Large intestine (tissue), 3 donors: Measurements from ENCODE around the gene FXN. TPM values are rescaled to one million over a fixed set of nuclear protein-coding genes. Genes with fewer than 3 reads are reported as not detected.
A peak's percentile ranks its signal among the peaks of the same experiment; 100 is the strongest.

Experiments used
- DNase-seq, 2 donors: peaks; one replicate each; pipeline versions ENCODE4 v3.0.0 to v3.0.0-alpha.2; 2013
- H3K27ac ChIP-seq: one replicate; pipeline ENCODE4 v1.5.1; 2013; ENCODE audit warnings: low read length
- H3K27me3 ChIP-seq: 2 replicates; pipeline ENCODE4 v1.6.1; 2013; ENCODE audit warnings: low read length; ENCODE audit not compliant: control insufficient read depth, insufficient read depth
- H3K36me3 ChIP-seq: 2 replicates; pipeline ENCODE4 v1.6.1; 2013; ENCODE audit warnings: low read length; ENCODE audit not compliant: control insufficient read depth, insufficient read depth
- H3K4me1 ChIP-seq: one replicate; pipeline ENCODE4 v1.6.1; 2013; ENCODE audit warnings: low read length; ENCODE audit not compliant: control insufficient read depth, insufficient read depth
- H3K4me3 ChIP-seq: one replicate; pipeline ENCODE4 v1.5.1; 2013; ENCODE audit warnings: low read length
- H3K9me3 ChIP-seq: one replicate; pipeline ENCODE4 v1.6.1; 2013; ENCODE audit warnings: mild to moderate bottlenecking, low read depth, low read length, moderate library complexity; ENCODE audit not compliant: control insufficient read depth
- WGBS: methylation state at CpG from one replicate; pipeline ENCODE4 v1.1.5; 2013; ENCODE audit warnings: low lambda C conversion rate; ENCODE audit not compliant: insufficient coverage; 5-methylcytosine and 5-hydroxymethylcytosine counted together
- polyA plus RNA-seq: library from polyadenylated mRNA; unstranded; fragments of 120-200 nt; gene quantifications from one replicate; pipeline ENCODE4 v1.2.1, GENCODE V29; 2013

FXN gene
- polyA plus RNA-seq, 1 donor: 12.4 TPM

DNA sequence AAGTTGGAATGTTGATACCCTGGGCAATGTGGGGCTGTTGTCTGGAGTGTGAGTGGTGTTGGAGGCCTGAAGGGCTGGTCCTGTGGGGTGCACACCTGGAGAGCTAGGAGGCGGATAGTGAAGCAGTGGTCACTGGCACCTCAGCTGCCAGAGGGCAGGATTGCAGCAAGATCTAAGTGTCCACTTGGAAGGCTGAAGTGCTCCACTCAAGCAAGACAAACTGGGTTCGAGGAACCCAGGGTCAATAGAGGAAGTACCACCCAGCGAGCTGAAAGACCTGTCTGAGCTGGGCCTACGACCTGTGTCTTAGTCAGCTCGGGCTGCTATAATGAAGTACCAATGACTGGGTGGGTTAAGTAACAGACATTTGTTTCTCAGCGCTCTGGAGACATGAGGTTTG is 98.9 kb downstream of the FXN start:
- no peak overlapping the region for H3K4me3 ChIP-seq
- no peaks in the 10 kb centered on the region for H3K9me3 ChIP-seq
- no peak overlapping the region for H3K27ac ChIP-seq
- H3K4me1 ChIP-seq: peaks cover 42% of the 10 kb centered on the region
- no peaks in the 10 kb centered on the region for H3K27me3 ChIP-seq
- DNase-seq: peak in 1 of 2 donors; percentile 3
- WGBS: no CpG with 5 or more reads among the region's 6 CpGs
- peaks cover 30% of the 10 kb centered on the region for H3K36me3 ChIP-seq

DNA sequence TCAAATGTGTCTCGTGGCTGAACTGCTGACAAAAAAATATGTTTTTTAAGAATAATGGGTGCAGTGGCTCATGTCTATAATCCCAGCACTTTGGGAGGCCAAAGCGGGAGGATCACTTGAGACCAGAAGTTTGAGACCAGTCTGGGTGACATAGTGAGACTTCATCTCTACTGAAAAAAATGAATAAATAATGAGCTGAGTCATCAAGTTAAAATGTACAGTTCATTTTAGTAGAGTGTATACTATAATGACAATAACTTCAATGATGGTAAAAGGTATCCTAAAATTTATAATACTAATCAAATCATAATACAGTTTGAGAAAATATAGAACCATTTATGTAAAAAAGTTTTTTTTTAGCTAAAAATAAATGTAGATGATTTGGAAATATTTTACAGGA is 100.6 kb downstream of the FXN start:
- Histone ChIP-seq H3K4me3 (no peak overlapping the region), H3K36me3 (peaks cover 29% of the 10 kb centered on the region), H3K27me3 (no peaks in the 10 kb centered on the region), H3K9me3 (no peaks in the 10 kb centered on the region), H3K27ac (no peak overlapping the region), H3K4me1 (peaks cover 41% of the 10 kb centered on the region)
- DNase-seq: no peak
- WGBS: no CpG with 5 or more reads among the region's 2 CpGs

DNA sequence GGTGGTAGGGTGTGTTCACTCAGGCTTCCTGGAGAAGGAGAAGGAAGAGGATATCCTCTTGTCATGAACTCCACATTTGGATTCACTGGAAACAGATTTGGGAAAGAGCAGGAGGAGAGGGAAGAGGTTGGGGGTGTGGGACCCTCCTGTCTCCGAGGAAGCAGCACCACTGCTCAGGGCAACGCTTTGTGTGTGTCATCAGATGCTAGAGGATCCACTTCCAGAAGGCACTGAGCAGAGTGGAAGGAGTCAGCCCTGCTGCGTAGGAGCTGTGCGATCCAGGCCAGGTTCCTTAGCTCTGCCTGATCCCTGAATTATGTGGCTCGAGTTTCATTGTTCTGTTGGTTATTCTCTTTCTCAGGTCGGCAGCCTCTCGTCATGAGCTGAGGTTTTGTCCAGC is 101.2 kb downstream of the FXN start:
- peaks cover 32% of the 10 kb centered on the region for H3K36me3 ChIP-seq
- no peaks in the 10 kb centered on the region for H3K27me3 ChIP-seq
- no peak overlapping the region for H3K4me3 ChIP-seq
- H3K9me3 ChIP-seq: no peaks in the 10 kb centered on the region
- DNase-seq: peak in 1 of 2 donors; percentile 2
- H3K4me1 ChIP-seq: peaks cover 37% of the 10 kb centered on the region
- H3K27ac ChIP-seq: no peak overlapping the region
- WGBS: 40% methylated on average over 3 of the region's 7 CpGs

DNA sequence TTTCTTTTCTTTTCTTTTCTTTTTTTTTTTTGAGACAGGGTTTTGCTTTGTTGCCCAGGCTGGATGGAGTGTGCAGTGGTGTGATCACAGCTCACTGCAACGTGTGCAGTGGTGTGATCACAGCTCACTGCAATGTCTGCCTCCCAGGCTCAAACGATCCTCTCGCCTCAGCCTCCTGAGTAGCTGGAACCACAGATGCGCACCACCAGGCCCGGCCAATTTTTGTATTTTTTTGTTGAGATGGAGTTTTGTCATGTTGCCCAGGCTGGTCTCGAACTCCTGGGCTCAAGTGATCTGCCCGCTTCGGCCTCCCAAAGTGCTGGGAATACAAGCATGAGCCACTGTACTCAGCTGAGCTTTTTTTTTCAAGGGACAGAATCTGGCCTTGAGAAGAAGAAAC is 101.8 kb downstream of the FXN start:
- Histone ChIP-seq H3K27me3 (no peaks in the 10 kb centered on the region), H3K4me1 (peaks cover 33% of the 10 kb centered on the region), H3K4me3 (no peak overlapping the region), H3K9me3 (no peaks in the 10 kb centered on the region), H3K36me3 (peaks cover 34% of the 10 kb centered on the region), H3K27ac (no peak overlapping the region)
- no CpG with 5 or more reads among the region's 8 CpGs for WGBS
- DNase-seq: peak in 1 of 2 donors; percentile 0

DNA sequence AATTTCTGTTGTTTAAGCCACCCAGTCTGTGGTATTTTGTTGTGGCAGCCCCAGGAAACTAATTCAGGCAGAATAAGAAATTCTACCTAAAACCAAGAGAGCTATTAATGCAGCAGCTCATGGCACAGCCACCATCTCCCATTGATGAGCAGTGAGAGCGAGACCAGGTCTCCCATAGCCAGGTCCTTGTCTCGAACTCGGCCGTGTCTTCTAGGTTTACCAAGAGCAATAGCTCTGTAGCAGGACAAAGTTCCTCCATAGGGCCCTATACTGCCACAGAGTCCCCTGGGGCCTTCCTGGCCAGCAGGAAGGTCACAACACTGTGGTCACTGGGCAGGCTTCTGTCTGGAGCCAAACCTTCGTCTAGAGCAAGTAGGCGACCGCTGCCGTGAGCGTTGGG is 104.0 kb downstream of the FXN start:
- Histone ChIP-seq H3K4me3 (no peak overlapping the region), H3K9me3 (no peaks in the 10 kb centered on the region), H3K27ac (peak overlapping the region; percentile 4), H3K4me1 (peaks cover 15% of the 10 kb centered on the region), H3K36me3 (peaks cover 22% of the 10 kb centered on the region), H3K27me3 (no peaks in the 10 kb centered on the region)
- peak in 1 of 2 donors; percentile 29 for DNase-seq
- WGBS: no CpG with 5 or more reads among the region's 9 CpGs

DNA sequence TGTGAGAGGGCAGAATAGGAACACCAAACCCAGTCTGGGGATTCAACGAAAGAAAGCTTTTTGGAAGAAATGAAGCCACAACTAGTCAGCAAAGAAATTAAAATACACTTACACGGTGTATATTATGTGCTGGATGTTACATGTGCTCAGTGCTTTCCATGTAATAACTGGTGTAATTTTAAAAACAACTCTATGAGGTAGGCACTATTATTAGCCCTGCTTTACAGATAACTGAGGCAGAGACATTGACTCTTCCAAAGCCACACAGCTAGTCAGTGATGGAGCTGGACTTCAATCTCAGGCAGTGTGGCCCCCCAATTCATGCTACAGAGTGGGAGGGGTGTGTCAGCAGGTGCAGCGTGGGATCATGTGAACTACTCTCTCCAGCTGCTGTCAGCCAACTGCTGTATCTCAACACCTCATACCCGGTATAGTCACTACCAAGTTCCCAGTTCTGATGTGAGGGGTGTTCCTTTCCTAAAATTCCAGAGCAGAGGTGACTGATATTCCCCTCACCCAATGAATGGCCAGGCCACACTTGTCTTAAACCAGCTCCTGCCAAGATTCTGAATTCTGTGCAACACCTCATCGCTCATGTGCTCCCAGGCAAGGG is 104.7 kb downstream of the FXN start:
- WGBS: no CpG with 5 or more reads among the region's 5 CpGs
- no peaks in the 10 kb centered on the region for H3K27me3 ChIP-seq
- peaks cover 16% of the 10 kb centered on the region for H3K36me3 ChIP-seq
- no peak overlapping the region for H3K4me3 ChIP-seq
- H3K9me3 ChIP-seq: no peaks in the 10 kb centered on the region
- peaks cover 15% of the 10 kb centered on the region for H3K4me1 ChIP-seq
- peak; percentile 19 to 67 for DNase-seq
- peak overlapping the region; percentile 4 for H3K27ac ChIP-seq

DNA sequence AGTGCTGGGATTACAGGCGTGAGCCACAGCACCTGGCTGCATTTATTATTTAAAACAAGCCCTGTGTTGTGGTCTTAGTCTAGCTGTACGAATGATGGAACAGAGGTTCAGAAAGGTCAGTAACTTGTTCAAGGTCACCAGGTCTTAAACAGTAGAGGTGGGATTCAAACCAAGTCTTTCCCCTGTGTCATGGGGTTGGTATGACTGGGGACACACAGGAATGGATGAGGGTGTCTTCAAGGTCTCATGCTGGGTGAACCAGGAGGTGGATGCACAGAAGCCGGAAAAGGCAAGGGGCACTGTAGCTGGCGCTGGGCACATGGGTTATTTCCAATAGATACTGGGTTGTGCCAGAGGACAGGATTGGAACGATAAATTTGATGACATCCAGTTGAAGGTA is 106.3 kb downstream of the FXN start:
- DNase-seq: peak in 1 of 2 donors; percentile 3
- Histone ChIP-seq H3K4me1 (peaks cover 15% of the 10 kb centered on the region), H3K27ac (no peak overlapping the region), H3K27me3 (no peaks in the 10 kb centered on the region), H3K9me3 (no peaks in the 10 kb centered on the region), H3K36me3 (peaks cover 16% of the 10 kb centered on the region), H3K4me3 (no peak overlapping the region)
- no CpG with 5 or more reads among the region's 5 CpGs for WGBS

DNA sequence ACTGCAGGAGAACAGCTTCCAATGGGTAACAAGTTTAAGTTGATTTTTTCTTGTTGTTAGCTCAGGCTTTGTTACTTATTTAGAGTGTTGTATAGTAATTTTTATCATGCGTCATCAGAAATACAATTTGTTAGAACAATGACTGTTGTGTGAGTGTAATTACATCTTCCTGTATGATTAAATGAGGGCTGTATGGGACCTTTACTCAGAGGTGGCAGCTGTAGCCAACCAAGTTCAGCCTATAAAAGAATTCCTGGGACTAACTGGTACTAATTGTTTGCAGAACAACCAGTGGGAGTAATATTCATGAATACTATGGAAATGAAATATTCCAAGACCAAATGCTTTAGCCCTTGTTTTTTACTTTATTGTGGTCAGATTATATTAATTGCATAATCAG is 107.7 kb downstream of the FXN start:
- no CpG with 5 or more reads among the region's 1 CpG for WGBS
- no peak overlapping the region for H3K27ac ChIP-seq
- H3K36me3 ChIP-seq: peaks cover 7% of the 10 kb centered on the region
- peak in 1 of 2 donors; percentile 9 for DNase-seq
- peaks cover 15% of the 10 kb centered on the region for H3K4me1 ChIP-seq
- H3K27me3 ChIP-seq: no peaks in the 10 kb centered on the region
- no peak overlapping the region for H3K4me3 ChIP-seq
- H3K9me3 ChIP-seq: no peaks in the 10 kb centered on the region

DNA sequence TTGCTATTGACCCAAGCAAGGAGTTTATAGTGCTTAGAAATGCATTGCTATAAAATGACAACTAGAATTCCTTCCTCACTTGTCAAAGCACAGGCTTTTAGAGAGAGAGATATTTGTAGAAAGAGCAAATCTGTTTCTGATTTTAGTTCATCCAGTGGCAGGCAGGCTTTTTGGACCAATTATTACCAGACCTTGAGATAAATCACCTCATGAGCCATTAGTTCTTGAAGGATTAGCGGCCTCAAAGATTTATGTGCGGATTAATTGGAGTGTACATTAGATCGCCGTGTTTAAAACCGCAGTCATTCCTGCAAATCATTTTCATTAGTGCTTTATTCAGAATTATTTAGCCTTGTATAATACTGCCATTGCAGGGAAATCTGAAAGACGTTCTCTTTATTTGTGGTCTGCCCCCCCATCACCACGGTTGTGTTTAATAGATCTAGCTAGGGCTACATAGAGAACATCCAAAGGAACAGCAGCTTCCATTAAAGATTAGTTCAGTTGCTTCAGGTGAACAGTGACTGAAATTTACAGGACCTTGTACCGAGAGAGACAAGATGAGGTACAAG is 109.7 kb downstream of the FXN start:
- WGBS: 100% methylated on average over 1 of the region's 8 CpGs
- H3K4me1 ChIP-seq: peaks cover 4% of the 10 kb centered on the region
- peak in 1 of 2 donors; percentile 2 for DNase-seq
- H3K9me3 ChIP-seq: no peaks in the 10 kb centered on the region
- peaks cover 9% of the 10 kb centered on the region for H3K36me3 ChIP-seq
- H3K27ac ChIP-seq: no peak overlapping the region
- no peak overlapping the region for H3K4me3 ChIP-seq
- no peaks in the 10 kb centered on the region for H3K27me3 ChIP-seq

DNA sequence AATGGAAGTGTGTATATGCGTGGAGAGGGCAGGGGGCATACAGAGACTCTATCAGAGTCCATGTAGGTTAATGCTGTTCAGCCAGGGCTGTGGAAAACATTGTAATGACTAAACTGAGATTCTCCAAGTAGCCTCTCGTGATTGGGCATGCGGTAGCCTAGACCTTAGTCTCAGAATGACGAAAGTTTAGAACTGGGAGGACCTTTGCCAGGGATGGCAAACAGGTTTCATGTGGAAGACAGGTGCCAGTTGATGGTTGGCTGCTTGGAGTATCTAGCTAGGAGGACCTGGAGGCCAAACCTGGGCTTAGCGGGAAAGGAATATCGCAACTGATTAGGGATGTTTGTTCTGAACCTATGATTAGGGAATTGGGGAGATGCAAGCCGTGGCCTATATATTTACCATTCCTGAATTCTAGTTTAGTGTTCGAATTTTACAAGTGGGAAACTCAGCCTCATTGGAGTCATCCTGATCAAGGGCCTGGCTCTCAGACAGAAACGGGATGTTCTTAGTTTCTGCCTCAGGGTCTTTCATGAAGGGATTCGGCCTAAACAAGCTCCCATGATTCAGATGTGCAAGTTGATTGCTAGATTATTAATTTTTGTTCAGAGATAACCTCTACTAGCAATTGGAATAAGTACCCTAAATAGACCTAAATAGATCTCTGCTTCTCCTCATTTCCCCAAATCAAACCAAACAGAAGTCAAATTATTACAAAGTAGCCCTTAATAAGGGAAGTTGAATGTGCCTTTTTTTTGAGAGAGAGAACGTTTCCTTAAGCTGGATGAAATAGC is 111.7 kb downstream of the FXN start:
- no peaks in the 10 kb centered on the region for H3K9me3 ChIP-seq
- peak in 1 of 2 donors; percentile 0 for DNase-seq
- H3K27ac ChIP-seq: no peak overlapping the region
- H3K4me1 ChIP-seq: no peaks in the 10 kb centered on the region
- no peaks in the 10 kb centered on the region for H3K27me3 ChIP-seq
- WGBS: 60% methylated on average over 1 of the region's 11 CpGs
- H3K36me3 ChIP-seq: peaks cover 9% of the 10 kb centered on the region
- no peak overlapping the region for H3K4me3 ChIP-seq
